GM18951 (cell line): Measurements from ENCODE around the gene LGR6.
"Not testable (repeated sequence)": the region's sequence is repeated elsewhere in the genome, so short reads cannot be mapped to it uniquely, and the experiment has no call there.

ENCODE experiments used
- POLR2A ChIP-seq: IDR thresholded peaks from 4 replicates; pipeline ENCODE4 v1.6.1; 2011; ENCODE audit warnings: mild to moderate bottlenecking; ENCODE audit not compliant: insufficient read length, insufficient read depth; ENCODE audit errors: extremely low read depth
- in situ Hi-C: fragments of 300-500 bp; cut with MboI; formaldehyde crosslinking; loops from one replicate; pipeline ENCODE4 v1.12.0; 2022; ENCODE audit warnings: low sequenced_read_pairs, mixed read lengths, inconsistent platforms; ENCODE audit not compliant: unreplicated experiment

LGR6 gene

GRCh38 chr1:202162418-202163280 is 30.9 kb upstream of the LGR6 start:
- TF ChIP-seq POLR2A = no peak
- in situ Hi-C loops = no loop called here

DNA sequence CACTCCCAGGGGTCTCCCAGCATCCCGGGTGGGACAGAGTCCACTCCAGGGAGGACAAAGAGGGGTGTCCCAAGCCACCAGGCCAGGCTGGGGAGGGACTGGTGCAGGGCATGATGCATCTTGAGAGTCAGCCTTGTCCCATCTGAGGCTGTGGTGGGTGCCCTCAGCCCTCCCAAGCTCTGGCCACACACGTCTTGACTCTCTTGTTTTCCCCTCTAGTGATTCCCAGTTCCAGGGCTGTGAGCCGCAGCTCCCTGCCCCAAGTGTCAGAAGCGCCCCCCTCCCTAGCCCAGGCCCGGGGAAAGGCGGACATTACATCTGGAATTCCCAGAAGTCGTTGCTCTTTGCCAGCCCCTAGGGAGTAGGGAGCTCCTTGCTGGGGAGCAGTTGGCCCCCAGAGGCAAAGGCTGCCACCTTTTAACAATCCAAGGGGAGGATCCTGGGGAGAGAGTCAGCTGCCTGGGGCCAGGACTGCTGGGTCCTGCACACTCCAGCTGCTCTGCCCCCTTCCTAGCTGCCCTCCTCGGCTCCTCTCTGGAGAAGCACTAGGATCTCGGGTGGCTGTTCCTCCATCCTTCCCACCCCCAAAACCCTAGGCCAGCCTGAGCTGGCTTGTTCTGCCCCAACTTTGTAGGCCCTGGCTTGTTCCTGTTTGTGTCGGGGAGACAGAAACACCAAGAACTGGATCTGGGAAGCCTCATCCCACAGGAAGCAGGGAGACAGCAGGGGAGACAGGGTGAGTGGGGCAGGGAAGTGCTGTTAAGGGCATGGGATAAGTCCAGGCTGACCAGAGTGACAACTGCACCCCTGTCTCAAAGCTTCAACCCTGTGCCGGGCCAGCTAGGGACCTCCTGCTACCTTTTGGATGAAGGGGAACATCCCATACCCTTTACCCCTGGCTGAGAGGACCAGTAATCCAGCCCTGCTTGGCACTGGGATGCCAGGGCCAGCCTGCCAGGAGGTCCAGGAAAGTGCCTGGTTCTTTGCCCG is 30.0 kb upstream of the LGR6 start:
- in situ Hi-C loops = no loop called here
- TF ChIP-seq POLR2A = no peak

- in situ Hi-C loops = no loop called here
- no peak for TF ChIP-seq POLR2A
These were observed 29.1 kb upstream of the LGR6 start for GRCh38 chr1:202164271-202165037.

DNA sequence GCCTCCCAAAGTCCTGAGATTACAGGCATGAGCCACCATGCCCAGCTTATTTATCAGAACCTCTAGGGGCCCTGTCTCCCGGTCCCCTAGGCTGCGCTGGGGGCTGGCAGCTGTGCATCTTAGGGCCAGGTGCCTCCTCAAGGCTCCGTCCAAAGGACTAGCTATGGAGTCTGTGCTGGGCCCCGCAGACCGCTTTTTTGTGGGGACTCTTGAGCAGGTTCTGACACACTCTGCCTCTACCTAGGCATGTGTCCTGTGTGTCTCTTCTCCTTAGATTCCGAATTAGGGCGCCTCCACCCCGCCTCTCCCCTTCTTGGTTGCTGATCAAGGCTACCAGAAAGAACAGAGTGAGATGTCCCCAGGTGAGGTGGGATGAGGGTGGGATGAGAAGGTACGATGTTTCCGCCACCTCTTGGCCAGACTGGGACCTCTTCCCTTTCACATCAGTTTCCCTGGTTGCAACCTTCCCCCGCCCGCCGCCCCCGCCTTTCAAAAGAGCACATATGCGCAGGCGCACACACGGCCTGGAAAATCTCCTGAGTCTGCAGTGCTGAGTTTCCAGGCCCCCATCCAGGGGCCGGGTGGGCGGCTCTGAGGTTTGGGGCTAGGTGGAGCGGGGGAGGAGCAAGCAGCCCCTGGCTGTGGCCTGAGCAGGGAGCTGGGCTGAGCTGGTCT is 28.2 kb upstream of the LGR6 start:
- in situ Hi-C loops = no loop called here

DNA sequence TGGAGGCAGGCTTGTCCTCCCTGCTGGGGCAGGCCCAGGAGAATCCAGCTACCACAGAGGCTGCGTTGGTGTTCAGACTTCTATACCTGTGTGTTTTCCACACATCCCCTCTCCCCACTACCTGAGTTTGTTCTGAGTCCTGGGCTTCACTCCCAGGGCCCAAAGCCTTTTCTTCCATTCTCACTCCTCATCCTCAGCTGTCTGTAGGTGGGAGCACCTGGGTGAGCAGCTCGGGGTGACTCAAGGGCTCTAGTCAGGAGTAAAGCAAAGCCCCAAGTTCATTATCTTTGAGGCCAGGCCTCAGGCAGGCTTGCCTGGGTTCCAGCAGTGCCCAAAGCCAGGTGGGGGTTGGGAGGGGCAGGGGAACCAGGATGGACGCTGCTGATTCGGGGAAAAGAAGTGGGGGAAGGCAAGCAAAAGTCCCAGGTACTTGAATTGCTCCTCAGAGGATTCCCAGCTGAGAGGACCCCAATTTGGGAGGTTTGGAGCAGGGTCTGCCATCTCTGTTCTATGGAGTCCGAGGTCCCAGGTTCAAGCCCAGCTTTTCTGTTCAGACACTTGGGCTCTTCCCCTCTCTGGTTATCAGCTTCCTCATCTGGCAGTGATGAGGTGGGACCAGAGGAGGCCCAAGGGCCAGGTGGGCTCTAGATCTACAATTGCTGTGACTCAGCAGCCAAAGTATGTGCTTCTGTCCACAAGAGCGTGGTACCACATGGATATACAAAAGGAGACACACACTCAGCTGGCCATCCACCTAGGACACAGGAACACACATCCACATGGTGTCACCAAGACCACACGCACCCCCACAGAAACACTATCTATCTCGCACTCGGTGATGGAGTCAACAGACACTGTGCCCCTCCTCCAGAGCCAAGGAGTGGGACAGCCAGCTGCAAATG is 27.4 kb upstream of the LGR6 start:
- TF ChIP-seq POLR2A = no peak
- in situ Hi-C loops = no loop called here

More for the DNA sequence above, 28.2 kb upstream of the LGR6 start:
- no peak for TF ChIP-seq POLR2A

DNA sequence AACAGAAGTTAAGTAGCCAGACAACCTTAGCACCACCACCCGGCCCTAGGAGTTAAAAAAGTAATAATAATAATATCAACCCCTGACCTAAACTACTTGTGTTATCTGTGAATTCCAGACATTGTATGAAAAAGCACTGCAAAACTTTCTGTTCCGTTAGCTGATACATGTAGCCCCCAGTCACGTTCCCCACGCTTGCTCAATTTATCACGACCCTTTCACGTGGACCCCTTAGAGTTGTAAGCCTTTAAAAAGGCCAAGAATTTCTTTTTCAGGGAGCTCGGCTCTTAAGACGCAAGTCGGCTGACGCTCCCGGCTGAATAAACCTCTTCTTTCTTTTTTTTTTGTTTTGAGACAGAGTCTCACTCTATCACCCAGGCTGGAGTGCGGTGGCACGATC is 26.5 kb upstream of the LGR6 start:
- in situ Hi-C loops = not testable (repeated sequence)

DNA sequence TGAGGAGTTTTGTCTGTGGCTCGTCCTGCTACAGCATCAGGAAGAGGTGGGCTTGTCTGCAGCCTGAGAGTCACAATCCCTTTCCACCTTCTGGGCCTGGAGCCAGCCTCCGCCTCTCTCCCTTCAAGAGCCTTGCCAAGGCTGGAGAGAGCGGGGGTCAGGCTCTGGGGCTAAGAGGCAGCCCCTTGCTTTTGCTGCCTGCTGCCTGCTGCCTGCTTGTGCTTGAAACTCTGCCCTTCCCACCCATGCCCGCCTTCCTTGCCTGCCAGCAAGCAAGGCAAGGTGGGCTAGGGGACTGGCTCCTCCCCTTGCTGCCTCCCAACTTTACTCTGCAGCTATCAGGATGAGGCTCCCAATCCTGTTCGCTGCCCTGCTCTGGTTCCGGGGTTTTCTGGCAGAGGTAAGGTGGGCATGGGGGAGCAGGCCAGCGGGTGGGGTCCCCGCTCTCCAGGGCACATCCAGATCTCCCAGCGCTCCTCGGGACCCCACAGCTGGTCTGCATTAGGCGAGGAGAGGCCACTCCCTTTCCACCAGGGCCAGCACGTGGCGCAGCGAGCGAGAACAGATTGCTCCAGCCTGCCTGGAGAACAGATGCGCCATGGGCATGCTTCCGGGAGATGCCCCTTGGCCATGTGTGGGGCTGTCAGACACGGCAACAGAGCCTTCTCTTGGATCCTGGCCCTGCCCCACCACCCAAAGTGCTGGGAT is 25.7 kb upstream of the LGR6 start:
- in situ Hi-C loops = no loop called here

DNA sequence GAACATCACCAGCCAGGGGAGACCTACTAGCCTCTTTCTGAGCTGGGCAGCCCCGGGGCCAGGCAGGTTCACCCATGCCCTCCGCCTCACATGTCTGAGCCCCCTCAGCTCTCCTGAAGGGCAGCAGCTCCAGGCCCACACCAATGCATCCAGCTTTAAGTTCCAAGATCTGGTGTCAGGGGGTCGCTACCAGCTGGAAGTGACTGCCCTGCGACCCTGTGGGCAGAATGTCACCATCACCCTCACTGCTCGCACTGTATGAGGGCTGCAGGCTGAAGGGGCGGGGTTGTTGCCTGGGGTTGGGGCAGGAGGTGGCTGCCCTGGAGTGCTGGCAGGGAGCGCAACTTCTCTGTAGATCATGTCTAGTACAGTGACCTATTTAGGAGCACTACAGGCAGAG is 24.7 kb upstream of the LGR6 start:
- in situ Hi-C loops = no loop called here
- no peak for TF ChIP-seq POLR2A

More for the DNA sequence above, 25.7 kb upstream of the LGR6 start:
- no peak for TF ChIP-seq POLR2A

DNA sequence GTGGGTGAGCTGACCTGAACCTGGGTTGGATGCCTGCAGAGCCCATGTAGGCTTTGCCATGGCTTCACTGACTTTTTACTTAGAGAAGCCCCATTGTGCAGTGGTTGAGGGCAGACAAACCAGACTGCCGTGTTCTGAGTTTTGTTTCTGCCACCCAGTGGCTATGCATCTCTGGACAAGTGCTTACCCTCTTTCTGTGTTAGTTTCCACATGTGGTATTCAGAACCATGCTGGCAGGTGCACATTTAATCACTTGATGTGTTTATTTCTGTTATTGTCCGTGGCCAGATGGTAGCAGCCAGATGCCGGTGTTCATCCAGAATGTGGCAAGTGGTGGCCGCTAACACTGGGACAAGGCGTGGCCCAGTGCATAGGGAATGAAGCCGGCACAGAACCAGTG is 22.9 kb upstream of the LGR6 start:
- TF ChIP-seq POLR2A = no peak
- in situ Hi-C loops = no loop called here

DNA sequence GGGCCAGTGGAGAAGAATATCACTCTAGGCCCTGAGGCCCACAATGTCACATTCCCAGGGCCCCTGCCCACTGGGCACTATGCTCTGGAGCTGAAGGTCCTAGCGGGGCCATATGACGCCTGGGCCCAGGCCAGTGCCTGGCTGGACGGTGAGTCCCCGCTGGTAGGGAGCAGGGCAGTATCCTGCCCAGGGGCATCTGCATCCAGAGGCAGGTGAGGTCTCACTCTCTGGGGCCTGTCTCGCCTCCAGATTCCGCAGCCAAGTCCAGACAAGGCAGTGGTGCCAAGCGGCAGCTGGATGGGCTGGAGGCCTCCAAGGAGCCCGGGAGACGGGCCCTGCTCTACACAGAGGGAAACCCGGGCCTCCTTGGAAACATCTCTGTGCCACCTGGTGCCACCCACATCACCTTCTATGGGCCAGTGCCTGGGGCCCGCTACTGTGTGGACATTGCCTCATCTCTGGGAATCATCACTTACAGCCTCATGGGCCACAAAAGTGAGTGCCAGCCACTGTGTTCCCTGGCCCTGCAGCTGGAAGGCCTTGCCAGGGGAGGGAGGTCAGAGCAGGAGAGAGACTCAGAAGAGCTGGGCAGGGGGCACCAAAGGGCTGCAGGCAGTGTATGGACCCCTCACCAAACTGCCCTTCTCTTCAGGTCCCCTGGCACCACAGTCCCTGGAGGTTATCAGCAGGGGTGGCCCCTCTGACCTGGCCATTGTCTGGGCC is 22.1 kb upstream of the LGR6 start:
- no peak for TF ChIP-seq POLR2A
- in situ Hi-C loops = no loop called here

DNA sequence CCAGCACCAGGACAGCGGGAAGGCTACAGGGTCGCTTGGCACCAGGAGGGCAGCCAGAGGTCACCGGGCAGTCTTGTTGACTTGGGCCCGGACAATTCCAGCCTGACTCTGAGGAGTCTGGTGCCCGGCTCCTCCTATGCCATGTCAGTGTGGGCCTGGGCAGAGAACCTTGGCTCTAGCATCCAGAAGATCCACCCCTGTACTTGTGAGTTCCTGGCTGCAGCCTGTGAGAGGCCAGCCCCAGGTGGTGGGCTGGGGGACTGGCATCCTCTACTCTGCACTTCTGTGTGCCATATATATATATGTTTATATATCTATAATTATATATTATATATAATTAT is 21.6 kb upstream of the LGR6 start:
- no peak for TF ChIP-seq POLR2A
- in situ Hi-C loops = no loop called here
